Stimulated activated CD4-positive, alpha-beta T cell treated with anti-CD3 and anti-CD28 coated beads, Interleukin-1b, Interleukin-23, amount 100 ng/mL, for 4 hours (primary cell): ENCODE data around the gene GCNT2.
"Not testable (repeated sequence)": the region's sequence is repeated elsewhere in the genome, so short reads cannot be mapped to it uniquely, and the experiment has no call there.

ENCODE experiments used
- DNase-seq, 2 donors: peaks; one replicate each; pipeline ENCODE4 v3.0.0-alpha.2; 2020; ENCODE audit warnings: low read depth in 2 of 2

The GCNT2 gene

GRCh38 chr6:10547809-10548208, 26.7 kb downstream of the GCNT2 start:
- no peak for DNase-seq

DNA sequence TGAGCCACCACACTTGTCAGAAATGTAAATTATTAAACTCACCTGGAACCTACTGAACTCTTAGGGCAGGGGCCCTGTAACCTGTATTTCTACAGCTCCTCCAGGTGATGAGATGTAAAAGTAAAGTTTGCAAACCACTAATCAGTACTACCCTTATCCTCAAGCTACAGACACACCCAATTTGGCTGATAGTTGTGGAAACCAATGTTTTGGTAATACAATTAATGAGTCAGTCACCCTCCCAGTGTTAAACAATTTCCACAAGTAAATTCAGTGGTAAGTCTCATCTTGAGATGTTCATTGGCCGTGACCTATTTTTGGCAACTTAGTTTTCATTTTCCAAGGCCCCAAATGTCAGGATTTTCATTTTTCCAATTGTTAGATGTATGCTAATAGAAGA, 29.6 kb downstream of the GCNT2 start:
- DNase-seq = no peak

GRCh38 chr6:10552270-10552810, 31.2 kb downstream of the GCNT2 start:
- DNase-seq = no peak

- no peak for DNase-seq
Observed at GRCh38 chr6:10553871-10554270, 32.7 kb downstream of the GCNT2 start.

DNA sequence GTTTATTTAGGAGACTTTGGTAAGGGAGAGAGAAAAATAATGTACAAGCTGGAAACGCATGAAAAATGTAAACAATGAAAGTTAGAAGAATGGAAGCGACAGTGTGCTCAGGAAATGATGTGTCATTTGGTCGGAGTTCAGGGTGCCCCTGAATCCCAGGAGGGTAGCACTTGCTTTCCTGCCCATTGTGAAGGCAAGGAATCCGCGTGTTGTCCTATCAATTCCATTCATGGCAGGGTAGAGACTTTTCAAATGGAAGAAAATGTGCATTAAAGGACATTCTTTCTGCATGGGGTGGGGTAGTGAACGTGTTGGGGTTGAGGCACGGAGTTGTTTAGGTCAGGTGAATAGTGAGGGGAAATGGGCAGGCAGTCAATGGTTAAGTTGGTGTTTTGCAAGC, 33.7 kb downstream of the GCNT2 start:
- no peak for DNase-seq

GRCh38 chr6:10555625-10556309, 34.6 kb downstream of the GCNT2 start:
- DNase-seq = no peak

DNA sequence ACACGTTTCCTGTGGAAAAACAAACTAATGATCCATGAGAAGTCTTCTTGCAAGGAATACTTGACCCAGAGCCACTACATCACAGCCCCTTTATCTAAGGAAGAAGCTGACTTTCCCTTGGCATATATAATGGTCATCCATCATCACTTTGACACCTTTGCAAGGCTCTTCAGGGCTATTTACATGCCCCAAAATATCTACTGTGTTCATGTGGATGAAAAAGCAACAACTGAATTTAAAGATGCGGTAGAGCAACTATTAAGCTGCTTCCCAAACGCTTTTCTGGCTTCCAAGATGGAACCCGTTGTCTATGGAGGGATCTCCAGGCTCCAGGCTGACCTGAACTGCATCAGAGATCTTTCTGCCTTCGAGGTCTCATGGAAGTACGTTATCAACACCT, 35.4 kb downstream of the GCNT2 start:
- DNase-seq = no peak

GRCh38 chr6:10556992-10557391, 35.8 kb downstream of the GCNT2 start:
- DNase-seq = no peak

DNA sequence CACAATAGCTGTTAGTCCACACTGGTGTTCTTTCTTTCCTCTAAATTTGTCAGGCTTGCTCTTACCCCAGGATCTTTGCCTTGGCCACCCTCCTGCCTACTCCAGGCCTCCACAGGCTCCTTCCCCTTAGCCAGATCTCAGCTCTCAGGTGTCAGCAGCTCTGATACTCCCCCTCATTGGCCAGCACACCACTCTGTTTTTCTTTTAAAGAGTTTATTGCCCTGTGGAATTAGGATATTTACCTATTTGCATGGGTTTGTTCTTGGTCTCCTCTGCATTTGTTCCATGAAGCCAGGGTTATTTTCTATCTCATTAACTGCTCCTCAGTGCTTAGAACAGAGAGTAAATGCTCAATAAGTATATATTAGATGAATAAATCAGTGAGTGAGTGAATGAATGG, 36.8 kb downstream of the GCNT2 start:
- no peak for DNase-seq

DNA sequence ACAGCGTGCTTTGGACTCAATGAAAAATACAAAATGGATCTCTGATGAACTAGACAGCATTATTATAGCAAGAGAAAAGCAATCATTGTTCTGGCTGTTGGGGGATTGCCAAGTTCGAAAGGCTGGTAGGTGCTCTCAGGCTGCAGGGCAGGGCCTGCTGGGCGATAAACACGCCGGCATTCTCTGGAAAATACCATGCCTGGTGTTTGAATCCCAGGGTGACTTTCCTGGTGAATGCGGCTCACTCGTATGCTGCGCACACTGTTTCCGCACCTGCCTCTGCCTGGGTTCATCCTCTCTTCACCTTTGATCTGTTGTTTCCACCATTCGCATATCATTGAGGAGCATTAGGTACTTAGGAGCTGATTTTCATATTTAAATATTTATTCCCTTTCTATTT, 37.4 kb downstream of the GCNT2 start:
- no peak for DNase-seq

GRCh38 chr6:10559522-10560152, 38.5 kb downstream of the GCNT2 start:
- DNase-seq = no peak

- no peak for DNase-seq
Observed at GRCh38 chr6:10561611-10562199, 40.6 kb downstream of the GCNT2 start.

DNA sequence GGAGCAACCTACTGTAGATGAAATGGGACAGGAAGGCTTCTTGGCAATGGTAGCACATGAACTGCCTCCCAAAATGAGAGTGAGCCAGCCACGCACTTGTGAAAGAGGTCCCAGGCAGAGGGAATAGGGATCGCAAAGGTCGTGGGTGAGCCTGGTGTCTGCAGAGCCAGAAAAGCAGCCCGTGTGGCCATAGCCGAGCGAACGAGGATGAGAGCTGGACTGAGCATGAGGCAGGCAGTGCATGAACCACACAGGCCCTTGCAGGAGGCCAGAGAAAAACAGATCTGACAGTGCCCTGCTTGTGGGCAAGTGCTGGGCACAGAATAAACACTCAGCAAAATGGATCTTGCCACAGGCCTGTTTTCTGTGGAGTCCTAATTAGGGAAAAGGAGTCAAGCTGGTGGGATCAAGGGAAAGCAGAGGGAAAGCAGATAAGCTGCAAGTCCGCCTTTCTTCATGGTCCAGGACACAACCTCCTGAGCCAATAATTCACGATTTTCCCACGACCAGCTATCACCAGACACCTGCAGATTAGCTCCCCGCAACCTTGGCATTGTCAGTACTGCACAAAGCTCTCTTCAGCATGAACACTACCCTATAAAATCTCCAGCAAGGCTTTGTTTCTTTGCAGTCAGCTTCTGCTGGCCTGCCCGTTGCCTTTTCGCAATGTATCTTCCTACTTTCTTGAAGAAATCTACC, 44.0 kb downstream of the GCNT2 start:
- no peak for DNase-seq

- DNase-seq = no peak
Observed at GRCh38 chr6:10565913-10566312, 44.8 kb downstream of the GCNT2 start.

- DNase-seq = no peak
Observed at GRCh38 chr6:10567256-10568026, 46.3 kb downstream of the GCNT2 start.

- no peak for DNase-seq
Observed at GRCh38 chr6:10569392-10570127, 48.4 kb downstream of the GCNT2 start.

- not testable (repeated sequence) for DNase-seq
Observed at GRCh38 chr6:10575519-10575918, 54.4 kb downstream of the GCNT2 start.

- no peak for DNase-seq
Observed at GRCh38 chr6:10576226-10576625, 55.1 kb downstream of the GCNT2 start.

DNA sequence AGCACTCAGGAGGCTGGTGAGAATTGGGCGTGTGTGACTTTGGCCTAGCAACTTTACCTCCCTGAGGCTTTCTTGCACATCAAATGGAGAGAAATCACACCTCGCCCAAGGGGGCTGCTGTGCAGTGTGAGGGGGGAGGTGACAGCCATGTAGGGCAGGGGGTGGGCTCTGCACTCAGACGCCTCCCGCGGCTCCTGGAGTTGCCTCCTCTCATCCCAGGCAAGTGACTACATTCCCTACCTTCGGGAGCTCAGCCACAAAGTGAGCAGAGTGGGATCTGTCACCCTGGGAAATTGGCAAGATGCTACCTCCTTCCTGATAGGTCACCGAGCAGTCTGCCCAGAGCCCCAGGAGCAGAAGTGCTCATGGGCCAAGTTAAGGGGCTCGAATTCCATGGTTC, 56.0 kb downstream of the GCNT2 start:
- no peak for DNase-seq

GRCh38 chr6:10578723-10579122, 57.6 kb downstream of the GCNT2 start:
- DNase-seq = no peak

DNA sequence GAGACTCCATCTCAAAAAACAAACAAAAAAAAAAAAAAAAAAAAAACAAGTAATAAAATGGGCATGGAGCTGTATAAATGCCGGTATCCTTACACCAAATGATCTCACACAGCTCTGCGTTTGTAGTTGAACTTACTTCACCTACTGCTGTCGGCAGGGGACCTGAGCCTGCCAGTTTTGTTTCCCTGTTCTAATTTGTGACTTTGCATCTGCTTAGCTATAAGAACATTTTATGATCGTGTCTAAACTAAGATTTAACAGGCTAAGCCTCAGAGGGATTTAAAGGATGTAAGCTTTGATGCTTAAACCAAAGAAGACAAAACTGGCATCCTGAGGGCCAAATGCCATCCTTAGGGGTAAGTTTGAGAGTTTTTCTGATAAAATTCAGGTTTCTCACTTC, 58.7 kb downstream of the GCNT2 start:
- DNase-seq = no peak
